ENCODE data around the gene KRT31.

DNA sequence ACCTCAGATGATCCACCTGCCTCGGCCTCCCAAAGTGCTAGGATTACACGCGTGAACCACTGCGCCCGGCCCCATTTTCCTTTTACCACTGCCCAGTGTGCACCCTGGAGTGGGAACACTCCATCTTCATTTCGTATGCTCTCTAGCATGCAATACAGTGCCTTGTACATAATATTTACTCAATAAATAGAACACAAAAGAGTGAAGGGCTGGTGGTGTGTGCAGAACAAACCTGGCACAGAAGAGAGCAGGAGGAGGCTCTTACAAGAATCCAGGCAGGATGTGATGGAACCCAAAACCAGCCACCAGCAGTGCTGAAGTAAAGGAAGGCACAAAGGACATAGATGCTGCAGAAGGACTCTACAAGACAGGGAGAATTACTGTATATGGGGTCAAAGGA, 19.7 kb upstream of the KRT31 start:
- TF ChIP-seq CTCF (conservative IDR thresholded peaks at IDR 0.05 in 1 of 2, IDR thresholded peaks at IDR 0.05 in 1 of 2; ENCODE audit: low read depth in 1 of 2, low read length in 2 of 2) (no peak), EZH2 (IDR thresholded peaks at IDR 0.05; ENCODE audit: low read length, missing control alignments) (no peak)
